Neural cell (in vitro differentiated cells): ENCODE data around the gene CEACAM18.

Experiments used
- CTCF ChIP-seq: fragments of 450-650 bp; IDR thresholded peaks from 2 replicates; pipeline ENCODE4 v1.5.1; 2014; ENCODE audit warnings: antibody characterized with exemption, mild to moderate bottlenecking, moderate library complexity; ENCODE audit not compliant: poor library complexity, severe bottlenecking
- EP300 ChIP-seq: fragments of 450-650 bp; conservative IDR thresholded peaks from 2 replicates; pipeline ENCODE4 v1.6.1; 2014; ENCODE audit warnings: antibody characterized with exemption, mild to moderate bottlenecking, moderate library complexity; ENCODE audit not compliant: poor library complexity, severe bottlenecking
- EZH2 ChIP-seq: fragments of 200-600, 300-800 bp; shearing (Covaris generic), sonication (generic); IDR thresholded peaks from 2 replicates; pipeline ENCODE4 v1.6.1; 2014; ENCODE audit warnings: antibody characterized with exemption, low read length, borderline replicate concordance, mild to moderate bottlenecking; ENCODE audit not compliant: insufficient read depth, poor library complexity, severe bottlenecking
- POLR2AphosphoS5 ChIP-seq: IDR thresholded peaks from 2 replicates; pipeline ENCODE4 v1.6.1; 2012
- RAD21 ChIP-seq: fragments of 450-650 bp; conservative IDR thresholded peaks from 2 replicates; pipeline ENCODE4 v1.6.1; 2014; ENCODE audit warnings: antibody characterized with exemption, mild to moderate bottlenecking, moderate library complexity
- REST ChIP-seq: IDR thresholded peaks from 2 replicates; pipeline ENCODE4 v1.6.1; 2012; ENCODE audit warnings: borderline replicate concordance
- SMC3 ChIP-seq: fragments of 450-650 bp; conservative IDR thresholded peaks from 2 replicates; pipeline ENCODE4 v1.6.1; 2014; ENCODE audit warnings: antibody characterized with exemption, mild to moderate bottlenecking, moderate library complexity; ENCODE audit not compliant: poor library complexity

- TF ChIP-seq POLR2AphosphoS5 (no peak), CTCF (no peak), EP300 (no peak), EZH2 (no peak), REST (no peak), RAD21 (no peak), SMC3 (no peak)
Observed at GRCh38 chr19:51440052-51440451, 38.3 kb upstream of the CEACAM18 start.
